Measurements from ENCODE around the gene CPXM2. TPM values are rescaled to one million over a fixed set of nuclear protein-coding genes. Genes with fewer than 3 reads are reported as not detected.

The CPXM2 gene
- total RNA-seq, 4 donors from 2014 or later: 56.8 to 150 (median 96.9) TPM

DNA sequence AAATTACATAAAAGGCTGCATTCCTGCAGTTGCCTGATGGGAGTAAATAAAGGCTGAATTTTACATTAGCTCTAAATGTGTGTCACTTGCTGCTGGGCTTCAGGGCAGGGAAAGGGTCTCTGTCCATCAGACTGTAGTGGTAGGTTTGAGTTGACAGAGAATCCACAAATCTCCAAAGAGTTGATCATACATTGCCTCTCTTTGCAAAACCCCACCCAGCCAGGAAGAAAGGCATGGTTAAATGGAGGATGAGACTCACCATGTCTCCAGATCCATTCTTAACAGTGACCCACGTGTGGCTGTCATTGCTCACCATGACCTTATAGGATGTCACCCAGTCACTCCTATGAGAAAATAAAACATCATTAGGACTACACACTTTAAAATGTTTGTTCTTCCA lies 92.8 kb downstream of the CPXM2 start:
- Histone ChIP-seq H3K4me1 (peaks cover 4 to 36% (median 31%) of the 10 kb centered on the region in 4 donors), H3K4me3 (no peak overlapping the region), H3K9me3 (no peaks in the 10 kb centered on the region), H3K27ac (replicated peaks in 1 of 4) (peak overlapping the region; percentile 43 to 80 (median 69)), H3K27me3 (no peaks in the 10 kb centered on the region), H3K36me3 (peaks cover 0 to 23% (median 10%) of the 10 kb centered on the region in 4 donors)
- WGBS: 60% methylated on average over 1 of the region's 1 CpG
- DNase-seq (ENCODE audit: extremely low spot score): peak; percentile 89
- intact Hi-C loops (cut with DNase I): no loop called here
- no peak for TF ChIP-seq EP300 (IDR thresholded peaks at IDR 0.05)
- TF ChIP-seq POLR2A (IDR thresholded peaks at IDR 0.05; ENCODE audit: low read depth): no peak
- no peak for TF ChIP-seq POLR2AphosphoS5 (IDR thresholded peaks at IDR 0.05)
- TF ChIP-seq, protein P1, sequence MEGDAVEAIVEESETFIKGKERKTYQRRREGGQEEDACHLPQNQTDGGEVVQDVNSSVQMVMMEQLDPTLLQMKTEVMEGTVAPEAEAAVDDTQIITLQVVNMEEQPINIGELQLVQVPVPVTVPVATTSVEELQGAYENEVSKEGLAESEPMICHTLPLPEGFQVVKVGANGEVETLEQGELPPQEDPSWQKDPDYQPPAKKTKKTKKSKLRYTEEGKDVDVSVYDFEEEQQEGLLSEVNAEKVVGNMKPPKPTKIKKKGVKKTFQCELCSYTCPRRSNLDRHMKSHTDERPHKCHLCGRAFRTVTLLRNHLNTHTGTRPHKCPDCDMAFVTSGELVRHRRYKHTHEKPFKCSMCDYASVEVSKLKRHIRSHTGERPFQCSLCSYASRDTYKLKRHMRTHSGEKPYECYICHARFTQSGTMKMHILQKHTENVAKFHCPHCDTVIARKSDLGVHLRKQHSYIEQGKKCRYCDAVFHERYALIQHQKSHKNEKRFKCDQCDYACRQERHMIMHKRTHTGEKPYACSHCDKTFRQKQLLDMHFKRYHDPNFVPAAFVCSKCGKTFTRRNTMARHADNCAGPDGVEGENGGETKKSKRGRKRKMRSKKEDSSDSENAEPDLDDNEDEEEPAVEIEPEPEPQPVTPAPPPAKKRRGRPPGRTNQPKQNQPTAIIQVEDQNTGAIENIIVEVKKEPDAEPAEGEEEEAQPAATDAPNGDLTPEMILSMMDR (IDR thresholded peaks at IDR 0.05): no peak

DNA sequence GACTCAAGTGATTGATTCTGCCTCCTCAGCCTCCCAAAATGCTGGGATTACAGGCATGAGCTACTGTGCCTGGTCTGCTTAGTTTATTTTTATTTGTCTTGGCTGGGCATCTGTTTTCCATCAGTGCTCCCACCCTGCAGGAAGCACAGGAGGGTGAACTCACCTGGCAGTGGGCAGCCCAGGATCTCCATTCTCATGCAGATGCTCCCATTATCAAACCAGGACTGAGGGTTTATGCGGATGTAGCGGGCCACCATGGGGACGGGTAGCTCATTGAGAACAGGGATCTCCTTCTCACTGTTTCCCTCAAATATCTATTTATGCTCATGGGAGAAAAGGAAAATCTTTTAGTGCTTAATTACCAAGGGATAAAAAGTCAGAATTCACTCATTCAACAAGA lies 93.8 kb downstream of the CPXM2 start:
- 87% methylated on average over 3 of the region's 3 CpGs for WGBS
- intact Hi-C loops (cut with DNase I): no loop called here

DNA sequence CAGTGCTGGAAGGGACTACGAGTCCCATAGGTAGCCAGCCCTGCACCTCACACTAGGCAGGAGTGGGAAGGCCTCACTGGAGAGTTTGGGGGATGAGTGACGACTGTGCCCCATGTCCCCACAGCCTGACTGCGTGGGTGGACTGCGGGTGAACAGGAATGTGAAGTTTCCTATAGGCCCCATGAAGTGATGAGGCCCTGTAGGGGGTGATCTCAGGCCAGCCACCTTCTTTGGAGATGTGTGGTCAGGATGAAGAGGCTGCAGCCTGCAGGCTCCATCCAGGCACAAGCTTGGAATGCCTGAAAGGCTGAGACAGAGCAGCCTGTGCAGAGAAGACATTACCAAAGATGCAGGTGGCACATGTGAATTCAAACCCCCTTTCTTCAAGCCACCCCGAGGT lies 94.9 kb downstream of the CPXM2 start:
- intact Hi-C loops (cut with DNase I): no loop called here

More for the DNA sequence above, 93.8 kb downstream of the CPXM2 start:
- no peak overlapping the region for H3K4me3 ChIP-seq
- DNase-seq (ENCODE audit: extremely low spot score): peak; percentile 45
- H3K27me3 ChIP-seq: no peaks in the 10 kb centered on the region
- peak overlapping the region in 2 of 4 donors; percentile 78 to 80 for H3K27ac ChIP-seq (replicated peaks in 1 of 4)
- H3K4me1 ChIP-seq: peaks cover 4 to 36% (median 31%) of the 10 kb centered on the region in 4 donors
- TF ChIP-seq POLR2AphosphoS5 (IDR thresholded peaks at IDR 0.05) (no peak), EP300 (IDR thresholded peaks at IDR 0.05) (no peak), POLR2A (IDR thresholded peaks at IDR 0.05; ENCODE audit: low read depth) (no peak)
- TF ChIP-seq, protein P1 (IDR thresholded peaks at IDR 0.05): no peak
- no peaks in the 10 kb centered on the region for H3K9me3 ChIP-seq
- H3K36me3 ChIP-seq: peaks cover 0 to 23% (median 10%) of the 10 kb centered on the region in 4 donors

DNA sequence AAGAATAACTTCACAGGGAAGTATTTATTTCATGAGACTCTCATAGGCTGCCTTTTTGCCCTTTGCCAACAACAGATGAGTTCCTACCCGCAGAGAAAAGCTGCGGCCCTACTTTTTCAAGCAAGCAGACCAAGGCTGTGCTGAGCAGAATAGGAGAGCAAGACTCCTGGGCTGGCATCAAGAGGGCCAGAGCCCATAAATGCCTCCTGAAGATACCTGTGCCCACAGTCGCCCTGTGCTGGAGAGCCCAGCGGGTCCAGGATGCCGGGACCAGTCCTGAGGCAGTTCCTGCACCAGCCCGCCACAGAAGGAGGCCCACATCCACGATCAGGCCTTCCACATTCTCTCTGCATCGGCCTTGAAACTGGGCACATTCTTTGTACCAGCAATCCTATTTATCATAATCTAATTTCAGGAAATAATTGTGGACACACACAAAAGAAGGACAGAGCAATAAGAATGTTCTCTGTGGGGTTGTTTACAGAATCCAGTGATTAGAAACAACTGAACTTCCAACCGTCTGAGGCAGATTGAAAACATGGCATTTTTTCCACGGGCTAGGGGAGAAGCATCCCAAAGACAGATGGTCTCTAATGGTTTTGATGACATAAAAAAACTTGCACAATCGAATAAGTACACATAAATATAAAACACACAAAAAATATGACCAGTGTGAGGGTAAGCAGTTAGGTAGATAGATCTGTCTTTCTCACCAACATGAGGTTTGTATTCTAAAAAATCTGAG lies 95.6 kb downstream of the CPXM2 start:
- Histone ChIP-seq H3K9me3 (no peaks in the 10 kb centered on the region), H3K36me3 (peaks cover 0 to 41% (median 16%) of the 10 kb centered on the region in 4 donors), H3K4me3 (no peak overlapping the region), H3K27me3 (no peaks in the 10 kb centered on the region), H3K4me1 (peaks cover 4 to 28% (median 25%) of the 10 kb centered on the region in 4 donors), H3K27ac (replicated peaks in 1 of 4) (peak overlapping the region; percentile 7 to 80 (median 46))
- 48% methylated on average over 7 of the region's 11 CpGs for WGBS
- TF ChIP-seq, protein P1 (IDR thresholded peaks at IDR 0.05): no peak
- TF ChIP-seq POLR2A (IDR thresholded peaks at IDR 0.05; ENCODE audit: low read depth) (no peak), EP300 (IDR thresholded peaks at IDR 0.05) (no peak), POLR2AphosphoS5 (IDR thresholded peaks at IDR 0.05) (no peak)
- DNase-seq (ENCODE audit: extremely low spot score): peak; percentile 85
- intact Hi-C loops (cut with DNase I): no loop called here

More for the DNA sequence above, 94.9 kb downstream of the CPXM2 start:
- Histone ChIP-seq H3K9me3 (no peaks in the 10 kb centered on the region), H3K27me3 (no peaks in the 10 kb centered on the region), H3K36me3 (peaks cover 0 to 34% (median 13%) of the 10 kb centered on the region in 4 donors), H3K27ac (replicated peaks in 1 of 4) (peak overlapping the region in 3 of 4 donors; percentile 7 to 80 (median 53)), H3K4me3 (no peak overlapping the region), H3K4me1 (peaks cover 4 to 34% (median 31%) of the 10 kb centered on the region in 4 donors)
- TF ChIP-seq EP300 (IDR thresholded peaks at IDR 0.05): no peak
- no peak for TF ChIP-seq POLR2AphosphoS5 (IDR thresholded peaks at IDR 0.05)
- TF ChIP-seq POLR2A (IDR thresholded peaks at IDR 0.05; ENCODE audit: low read depth): no peak
- TF ChIP-seq, protein P1 (IDR thresholded peaks at IDR 0.05): no peak
- DNase-seq (ENCODE audit: extremely low spot score): peak; percentile 81
- 75% methylated on average over 5 of the region's 5 CpGs for WGBS

Data from esophagus muscularis mucosa (tissue), 4 donors.